Neural cell (in vitro differentiated cells): ENCODE data around the gene ARHGAP45.

Source experiments
- EZH2 ChIP-seq: fragments of 200-600, 300-800 bp; shearing (Covaris generic), sonication (generic); IDR thresholded peaks from 2 replicates; pipeline ENCODE4 v1.6.1; 2014; ENCODE audit warnings: antibody characterized with exemption, low read length, borderline replicate concordance, mild to moderate bottlenecking; ENCODE audit not compliant: insufficient read depth, poor library complexity, severe bottlenecking
- MXI1 ChIP-seq: fragments of 450-650 bp; conservative IDR thresholded peaks from 2 replicates; pipeline ENCODE4 v1.6.1; 2014; ENCODE audit warnings: antibody characterized with exemption, mild to moderate bottlenecking; ENCODE audit not compliant: poor library complexity, severe bottlenecking
- SMC3 ChIP-seq: fragments of 450-650 bp; conservative IDR thresholded peaks from 2 replicates; pipeline ENCODE4 v1.6.1; 2014; ENCODE audit warnings: antibody characterized with exemption, mild to moderate bottlenecking, moderate library complexity; ENCODE audit not compliant: poor library complexity
- TAF1 ChIP-seq: IDR thresholded peaks from 2 replicates; pipeline ENCODE4 v1.6.1; 2012; ENCODE audit warnings: low read depth
- TF ChIP-seq, protein P1 (sequence below): fragments of 450-650 bp; IDR thresholded peaks from 2 replicates; pipeline ENCODE4 v1.5.1; 2014; ENCODE audit warnings: antibody characterized with exemption, mild to moderate bottlenecking, moderate library complexity; ENCODE audit not compliant: poor library complexity, severe bottlenecking
- TF ChIP-seq, protein P2 (sequence below): IDR thresholded peaks from 2 replicates; pipeline ENCODE4 v1.6.1; 2012; ENCODE audit warnings: borderline replicate concordance

DNA sequence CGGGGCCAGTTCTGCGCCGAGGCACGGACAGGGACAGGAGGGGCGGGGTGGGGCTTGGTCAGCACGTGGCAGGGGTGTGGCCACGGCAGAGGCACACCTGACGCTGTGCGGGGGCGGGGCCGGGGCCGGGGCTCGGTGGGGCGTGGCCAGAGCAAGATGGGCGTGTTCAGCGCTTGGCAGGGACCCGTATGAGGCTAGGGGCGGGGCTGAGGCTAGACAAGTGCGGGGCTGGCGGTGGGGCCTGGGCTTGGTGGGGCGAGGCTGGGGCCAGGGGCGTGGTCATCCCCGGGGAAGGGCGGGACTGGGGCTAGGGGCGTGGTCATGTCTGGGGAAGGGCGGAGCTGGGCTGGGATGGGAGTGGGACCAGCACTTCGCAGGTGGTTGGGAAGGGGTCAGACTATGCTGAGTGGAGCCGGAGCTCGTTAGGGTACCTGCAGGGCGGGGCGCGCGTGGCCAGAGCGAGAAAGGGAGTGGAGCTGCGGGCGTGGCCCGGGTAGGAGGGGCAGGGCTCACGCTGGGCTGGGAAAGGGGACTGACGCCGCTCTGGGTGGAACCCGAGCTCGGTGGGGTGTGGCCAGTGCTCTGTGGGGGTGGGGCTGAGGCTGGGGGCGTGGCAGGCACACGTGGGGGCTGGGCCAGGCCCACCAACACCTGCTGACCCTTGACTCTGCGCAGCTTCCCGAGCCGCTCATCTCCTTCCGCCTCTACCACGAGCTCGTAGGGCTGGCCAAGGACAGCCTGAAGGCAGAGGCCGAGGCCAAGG, 15.4 kb downstream of the ARHGAP45 start:
- TF ChIP-seq TAF1 (no peak), MXI1 (no peak), SMC3 (no peak), EZH2 (no peak)
- TF ChIP-seq, protein P1, sequence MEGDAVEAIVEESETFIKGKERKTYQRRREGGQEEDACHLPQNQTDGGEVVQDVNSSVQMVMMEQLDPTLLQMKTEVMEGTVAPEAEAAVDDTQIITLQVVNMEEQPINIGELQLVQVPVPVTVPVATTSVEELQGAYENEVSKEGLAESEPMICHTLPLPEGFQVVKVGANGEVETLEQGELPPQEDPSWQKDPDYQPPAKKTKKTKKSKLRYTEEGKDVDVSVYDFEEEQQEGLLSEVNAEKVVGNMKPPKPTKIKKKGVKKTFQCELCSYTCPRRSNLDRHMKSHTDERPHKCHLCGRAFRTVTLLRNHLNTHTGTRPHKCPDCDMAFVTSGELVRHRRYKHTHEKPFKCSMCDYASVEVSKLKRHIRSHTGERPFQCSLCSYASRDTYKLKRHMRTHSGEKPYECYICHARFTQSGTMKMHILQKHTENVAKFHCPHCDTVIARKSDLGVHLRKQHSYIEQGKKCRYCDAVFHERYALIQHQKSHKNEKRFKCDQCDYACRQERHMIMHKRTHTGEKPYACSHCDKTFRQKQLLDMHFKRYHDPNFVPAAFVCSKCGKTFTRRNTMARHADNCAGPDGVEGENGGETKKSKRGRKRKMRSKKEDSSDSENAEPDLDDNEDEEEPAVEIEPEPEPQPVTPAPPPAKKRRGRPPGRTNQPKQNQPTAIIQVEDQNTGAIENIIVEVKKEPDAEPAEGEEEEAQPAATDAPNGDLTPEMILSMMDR, result no peak
- TF ChIP-seq, protein P2, sequence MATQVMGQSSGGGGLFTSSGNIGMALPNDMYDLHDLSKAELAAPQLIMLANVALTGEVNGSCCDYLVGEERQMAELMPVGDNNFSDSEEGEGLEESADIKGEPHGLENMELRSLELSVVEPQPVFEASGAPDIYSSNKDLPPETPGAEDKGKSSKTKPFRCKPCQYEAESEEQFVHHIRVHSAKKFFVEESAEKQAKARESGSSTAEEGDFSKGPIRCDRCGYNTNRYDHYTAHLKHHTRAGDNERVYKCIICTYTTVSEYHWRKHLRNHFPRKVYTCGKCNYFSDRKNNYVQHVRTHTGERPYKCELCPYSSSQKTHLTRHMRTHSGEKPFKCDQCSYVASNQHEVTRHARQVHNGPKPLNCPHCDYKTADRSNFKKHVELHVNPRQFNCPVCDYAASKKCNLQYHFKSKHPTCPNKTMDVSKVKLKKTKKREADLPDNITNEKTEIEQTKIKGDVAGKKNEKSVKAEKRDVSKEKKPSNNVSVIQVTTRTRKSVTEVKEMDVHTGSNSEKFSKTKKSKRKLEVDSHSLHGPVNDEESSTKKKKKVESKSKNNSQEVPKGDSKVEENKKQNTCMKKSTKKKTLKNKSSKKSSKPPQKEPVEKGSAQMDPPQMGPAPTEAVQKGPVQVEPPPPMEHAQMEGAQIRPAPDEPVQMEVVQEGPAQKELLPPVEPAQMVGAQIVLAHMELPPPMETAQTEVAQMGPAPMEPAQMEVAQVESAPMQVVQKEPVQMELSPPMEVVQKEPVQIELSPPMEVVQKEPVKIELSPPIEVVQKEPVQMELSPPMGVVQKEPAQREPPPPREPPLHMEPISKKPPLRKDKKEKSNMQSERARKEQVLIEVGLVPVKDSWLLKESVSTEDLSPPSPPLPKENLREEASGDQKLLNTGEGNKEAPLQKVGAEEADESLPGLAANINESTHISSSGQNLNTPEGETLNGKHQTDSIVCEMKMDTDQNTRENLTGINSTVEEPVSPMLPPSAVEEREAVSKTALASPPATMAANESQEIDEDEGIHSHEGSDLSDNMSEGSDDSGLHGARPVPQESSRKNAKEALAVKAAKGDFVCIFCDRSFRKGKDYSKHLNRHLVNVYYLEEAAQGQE, result no peak
